ENCODE results near the gene DPPA2. TPM values are rescaled to one million over a fixed set of nuclear protein-coding genes. Genes with fewer than 3 reads are reported as not detected.

DPPA2 gene
- total RNA-seq, 1 experiment from 2014 or later: not detected

DNA sequence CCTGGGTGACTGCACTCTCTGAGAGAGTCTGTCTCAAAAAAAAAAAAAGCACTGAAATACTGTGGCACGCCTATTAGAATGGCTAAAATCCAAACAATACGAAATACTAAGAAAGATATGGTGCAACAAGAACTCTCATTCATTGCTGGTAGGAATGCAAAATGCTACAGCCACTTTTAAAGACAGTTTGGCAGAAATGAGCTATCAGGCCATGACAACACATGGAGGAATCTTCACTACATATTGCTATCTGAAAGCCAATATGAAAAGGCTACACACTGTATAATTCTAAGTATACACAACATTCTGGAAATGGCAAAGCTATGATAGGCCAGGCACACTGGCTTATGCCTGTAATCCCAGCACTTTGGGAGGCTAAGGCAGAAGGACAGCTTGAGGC lies 18.8 kb downstream of the DPPA2 start:
- Histone ChIP-seq H3K4me1 (ENCODE audit: control insufficient read depth in 1 of 2, insufficient read depth in 2 of 2, low read length in 2 of 2) (no peaks in the 10 kb centered on the region), H3K27me3 (ENCODE audit: insufficient read depth, low read length) (no peaks in the 10 kb centered on the region), H2AFZ (ENCODE audit: low read depth, low read length, poor library complexity, severe bottlenecking) (no peak overlapping the region), H3K4me3 (replicated peaks in 1 of 2; ENCODE audit: low read depth in 1 of 2, low read length in 2 of 2) (no peak overlapping the region), H3K4me2 (ENCODE audit: low read length) (no peak overlapping the region), H3K27ac (ENCODE audit: low read depth, low read length) (no peak overlapping the region), H3K9me2 (ENCODE audit: insufficient read depth) (no peaks in the 10 kb centered on the region), H4K20me1 (ENCODE audit: insufficient read depth) (no peaks in the 10 kb centered on the region), H3K79me2 (ENCODE audit: insufficient read depth, low read length) (no peaks in the 10 kb centered on the region), H3K36me3 (ENCODE audit: control insufficient read depth in 1 of 2, insufficient read depth in 2 of 2, low read length in 2 of 2) (no peaks in the 10 kb centered on the region), H3K9ac (ENCODE audit: low read length) (no peak overlapping the region), H3K9me3 (ENCODE audit: control insufficient read depth in 1 of 2, insufficient read depth in 1 of 2, low read depth in 1 of 2, low read length in 2 of 2) (no peaks in the 10 kb centered on the region)
- intact Hi-C loops (cut with micrococcal nuclease): no loop called here
- BruUV-seq (replicated peaks): no TSS peak
- RAD21 ChIA-PET (ENCODE audit: low non-redundant PET in 1 of 2, low total read pairs in 2 of 2, uncharacterized antibody in 2 of 2, unreplicated experiment in 2 of 2): no interaction called here
- TF ChIP-seq, protein P1, sequence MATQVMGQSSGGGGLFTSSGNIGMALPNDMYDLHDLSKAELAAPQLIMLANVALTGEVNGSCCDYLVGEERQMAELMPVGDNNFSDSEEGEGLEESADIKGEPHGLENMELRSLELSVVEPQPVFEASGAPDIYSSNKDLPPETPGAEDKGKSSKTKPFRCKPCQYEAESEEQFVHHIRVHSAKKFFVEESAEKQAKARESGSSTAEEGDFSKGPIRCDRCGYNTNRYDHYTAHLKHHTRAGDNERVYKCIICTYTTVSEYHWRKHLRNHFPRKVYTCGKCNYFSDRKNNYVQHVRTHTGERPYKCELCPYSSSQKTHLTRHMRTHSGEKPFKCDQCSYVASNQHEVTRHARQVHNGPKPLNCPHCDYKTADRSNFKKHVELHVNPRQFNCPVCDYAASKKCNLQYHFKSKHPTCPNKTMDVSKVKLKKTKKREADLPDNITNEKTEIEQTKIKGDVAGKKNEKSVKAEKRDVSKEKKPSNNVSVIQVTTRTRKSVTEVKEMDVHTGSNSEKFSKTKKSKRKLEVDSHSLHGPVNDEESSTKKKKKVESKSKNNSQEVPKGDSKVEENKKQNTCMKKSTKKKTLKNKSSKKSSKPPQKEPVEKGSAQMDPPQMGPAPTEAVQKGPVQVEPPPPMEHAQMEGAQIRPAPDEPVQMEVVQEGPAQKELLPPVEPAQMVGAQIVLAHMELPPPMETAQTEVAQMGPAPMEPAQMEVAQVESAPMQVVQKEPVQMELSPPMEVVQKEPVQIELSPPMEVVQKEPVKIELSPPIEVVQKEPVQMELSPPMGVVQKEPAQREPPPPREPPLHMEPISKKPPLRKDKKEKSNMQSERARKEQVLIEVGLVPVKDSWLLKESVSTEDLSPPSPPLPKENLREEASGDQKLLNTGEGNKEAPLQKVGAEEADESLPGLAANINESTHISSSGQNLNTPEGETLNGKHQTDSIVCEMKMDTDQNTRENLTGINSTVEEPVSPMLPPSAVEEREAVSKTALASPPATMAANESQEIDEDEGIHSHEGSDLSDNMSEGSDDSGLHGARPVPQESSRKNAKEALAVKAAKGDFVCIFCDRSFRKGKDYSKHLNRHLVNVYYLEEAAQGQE (IDR thresholded peaks at IDR 0.05; ENCODE audit: low read depth): no peak
- TF ChIP-seq ELF1 (IDR thresholded peaks at IDR 0.05; ENCODE audit: borderline replicate concordance, low read depth) (no peak), JUND (IDR thresholded peaks at IDR 0.05) (no peak), RAD21 (IDR thresholded peaks at IDR 0.05; ENCODE audit: low read depth) (no peak), SP1 (IDR thresholded peaks at IDR 0.05; ENCODE audit: low read depth) (no peak), CBX3 (IDR thresholded peaks at IDR 0.05; ENCODE audit: low read depth) (no peak), POLR2A (IDR thresholded peaks at IDR 0.05; ENCODE audit: borderline replicate concordance, extremely low read depth, insufficient read depth, insufficient read length) (no peak), SIN3A (IDR thresholded peaks at IDR 0.05; ENCODE audit: low read depth) (no peak), ZFX (IDR thresholded peaks at IDR 0.05) (no peak), FOSL1 (IDR thresholded peaks at IDR 0.05; ENCODE audit: low read depth) (no peak), CEBPB (IDR thresholded peaks at IDR 0.05; ENCODE audit: low read depth) (no peak), YY1 (IDR thresholded peaks at IDR 0.05; ENCODE audit: extremely low read depth, insufficient replicate concordance, low read depth, low read length) (no peak)
- TF ChIP-seq, protein P2, sequence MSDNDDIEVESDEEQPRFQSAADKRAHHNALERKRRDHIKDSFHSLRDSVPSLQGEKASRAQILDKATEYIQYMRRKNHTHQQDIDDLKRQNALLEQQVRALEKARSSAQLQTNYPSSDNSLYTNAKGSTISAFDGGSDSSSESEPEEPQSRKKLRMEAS (IDR thresholded peaks at IDR 0.05): no peak
- TF ChIP-seq, protein P3, sequence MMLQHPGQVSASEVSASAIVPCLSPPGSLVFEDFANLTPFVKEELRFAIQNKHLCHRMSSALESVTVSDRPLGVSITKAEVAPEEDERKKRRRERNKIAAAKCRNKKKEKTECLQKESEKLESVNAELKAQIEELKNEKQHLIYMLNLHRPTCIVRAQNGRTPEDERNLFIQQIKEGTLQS (IDR thresholded peaks at IDR 0.05): no peak
- POLR2A ChIA-PET: no interaction called here
- no peak for ATAC-seq
- CTCF ChIA-PET: no interaction called here
- no peak for DNase-seq (ENCODE audit: low read depth, low spot score)

Measured in HCT116 (cell line).